RWPE1 (cell line): ENCODE measurements around the gene GMIP.

Experiments
- CTCF ChIA-PET: fragments of 350-600 bp; sonication (Branson Sonifier 250); formaldehyde crosslinking; extraction: SDS; loops from one replicate; lab custom pipeline; 2021; lab: Yijun Ruan, JAX
- POLR2A ChIA-PET: fragments of 400-600 bp; formaldehyde crosslinking; extraction: SDS; loops from one replicate; lab custom pipeline; 2020; ENCODE audit warnings: antibody characterized with exemption; ENCODE audit not compliant: low non-redundant PET; lab: Yijun Ruan, JAX
- DNase-seq: peaks from one replicate; pipeline ENCODE4 v3.0.0; 2012; ENCODE audit warnings: low spot score
- H3K27ac ChIP-seq: fragments of 450-650 bp; 2 replicates; pipeline ENCODE4 v1.5.1; 2017
- CTCF ChIP-seq: fragments of 450-650 bp; conservative IDR thresholded peaks from 2 replicates; pipeline ENCODE4 v1.5.1; 2017; ENCODE audit warnings: low read depth, mild to moderate bottlenecking

The GMIP gene

DNA sequence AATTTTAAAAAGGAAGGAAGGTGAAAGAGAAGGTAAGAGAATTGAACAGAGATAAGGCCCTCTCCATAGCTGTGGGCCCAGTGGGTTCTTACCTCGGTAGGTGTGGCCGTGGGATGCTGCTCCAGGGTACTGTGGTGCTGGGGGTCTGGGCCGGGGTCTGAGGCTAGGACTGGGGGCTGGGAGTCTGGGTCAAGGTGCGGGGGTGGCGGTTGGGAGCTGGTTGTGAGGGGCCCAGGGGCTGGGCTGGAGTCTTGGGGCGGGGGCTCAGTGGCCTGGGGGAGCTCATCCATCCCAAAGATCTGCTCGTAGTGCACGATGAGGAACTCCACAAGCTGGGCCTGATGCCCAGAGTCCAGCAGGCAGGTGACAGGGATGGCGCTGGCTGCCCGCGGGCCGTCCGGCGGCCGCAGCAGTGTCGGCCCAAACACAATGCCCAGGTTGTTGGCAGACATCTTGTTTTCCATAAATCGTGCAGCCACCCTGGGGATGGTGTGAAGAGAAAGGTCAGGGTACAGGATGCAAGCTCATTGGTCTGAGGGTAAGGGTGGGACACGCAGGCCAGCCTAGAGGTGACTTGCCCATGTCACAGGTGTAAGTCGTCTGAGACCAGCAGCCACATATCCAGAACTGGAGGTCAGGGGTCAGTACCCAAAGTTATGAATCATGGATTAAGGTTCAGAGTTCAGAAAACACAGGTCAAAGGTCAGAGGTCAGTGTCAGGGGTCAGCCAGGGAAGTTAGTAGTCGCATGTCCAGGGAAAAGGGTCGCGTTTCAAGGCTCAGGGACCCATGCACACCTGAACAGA, 9.5 kb downstream of the GMIP start:
- TF ChIP-seq CTCF = no peak
- CTCF ChIA-PET = interaction anchor here (0.6 to 1.3 kb wide), 2 partner anchors 10 to 79 kb away, joined by 3 to 4 read pairs; no protein-coding TSS in a partner anchor
- POLR2A ChIA-PET = no interaction called here
- H3K27ac ChIP-seq = no peak overlapping the region
- DNase-seq = no peak

- ChIA-PET CTCF (no interaction called here), POLR2A (interaction anchor here (0.7 kb wide), 1 partner anchor 32 kb away, joined by 5 read pairs; no protein-coding TSS in a partner anchor)
- no peak overlapping the region for H3K27ac ChIP-seq
- no peak for TF ChIP-seq CTCF
- no peak for DNase-seq
Observed at GRCh38 chr19:19632661-19633060, 10.8 kb downstream of the GMIP start.

GRCh38 chr19:19631346-19631745, 12.1 kb downstream of the GMIP start:
- DNase-seq = no peak
- ChIA-PET CTCF (no interaction called here), POLR2A (no interaction called here)
- TF ChIP-seq CTCF = no peak
- H3K27ac ChIP-seq = peak overlapping the region; percentile 31

- TF ChIP-seq CTCF = no peak
- peak overlapping the region; percentile 84; the same call in 1 of the 2 replicates for H3K27ac ChIP-seq
- CTCF ChIA-PET = interaction anchor here (0.6 kb wide), 1 partner anchor 76 kb away, joined by 3 read pairs; no protein-coding TSS in a partner anchor
- POLR2A ChIA-PET = no interaction called here
- DNase-seq = no peak
Observed at GRCh38 chr19:19630426-19630825, 13.0 kb downstream of the GMIP start.

GRCh38 chr19:19630062-19630414, 13.4 kb downstream of the GMIP start:
- H3K27ac ChIP-seq = peak overlapping the region; percentile 84
- no peak for TF ChIP-seq CTCF
- ChIA-PET POLR2A (no interaction called here), CTCF (interaction anchor here (0.9 kb wide), 1 partner anchor 76 kb away, joined by 4 read pairs; no protein-coding TSS in a partner anchor)
- DNase-seq = no peak

DNA sequence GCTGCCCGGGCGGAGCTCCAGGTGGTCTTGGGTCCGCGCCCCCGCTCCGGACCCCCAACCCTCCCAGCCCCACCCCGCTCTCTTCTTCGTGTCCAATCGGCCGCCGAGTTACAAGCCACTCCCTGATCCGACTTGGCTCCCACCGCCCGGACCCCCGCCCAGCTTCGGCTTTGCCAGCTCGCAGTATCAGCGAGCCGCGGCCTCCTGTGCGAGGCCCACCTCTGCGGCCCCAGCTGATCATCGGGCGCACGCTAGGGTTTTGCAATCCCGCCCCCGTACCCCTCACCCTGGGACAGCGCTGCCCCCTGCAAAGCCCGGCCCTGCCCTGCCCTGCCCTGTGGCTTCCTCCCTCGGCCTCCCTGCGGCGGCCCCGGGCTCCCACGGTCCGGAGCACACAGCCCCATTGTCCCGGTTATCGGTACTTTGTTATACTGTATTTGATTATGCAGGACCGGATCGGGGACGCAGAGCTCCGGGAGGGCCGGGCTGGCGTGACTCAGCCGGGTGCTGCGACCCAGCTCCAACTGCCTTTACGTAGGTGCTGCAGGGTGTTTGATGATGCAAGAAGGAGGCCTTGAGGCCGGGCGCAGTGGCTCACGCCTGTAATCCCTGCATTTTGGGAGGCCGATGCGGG, 14.8 kb downstream of the GMIP start:
- POLR2A ChIA-PET = interaction anchor here (0.7 kb wide), 1 partner anchor 15 kb away, joined by 3 read pairs; no protein-coding TSS in a partner anchor
- no peak for TF ChIP-seq CTCF
- H3K27ac ChIP-seq = peak overlapping the region; percentile 84
- DNase-seq = peak; percentile 95
- CTCF ChIA-PET = interaction anchor here (0.6 kb wide), 1 partner anchor 193 kb away, joined by 3 read pairs; the partner anchor contains the start of gene ZNF506
